Measurements from ENCODE around the gene PLPP4.
"Not testable (repeated sequence)": the region's sequence is repeated elsewhere in the genome, so short reads cannot be mapped to it uniquely, and the experiment has no call there.

Gene PLPP4

DNA sequence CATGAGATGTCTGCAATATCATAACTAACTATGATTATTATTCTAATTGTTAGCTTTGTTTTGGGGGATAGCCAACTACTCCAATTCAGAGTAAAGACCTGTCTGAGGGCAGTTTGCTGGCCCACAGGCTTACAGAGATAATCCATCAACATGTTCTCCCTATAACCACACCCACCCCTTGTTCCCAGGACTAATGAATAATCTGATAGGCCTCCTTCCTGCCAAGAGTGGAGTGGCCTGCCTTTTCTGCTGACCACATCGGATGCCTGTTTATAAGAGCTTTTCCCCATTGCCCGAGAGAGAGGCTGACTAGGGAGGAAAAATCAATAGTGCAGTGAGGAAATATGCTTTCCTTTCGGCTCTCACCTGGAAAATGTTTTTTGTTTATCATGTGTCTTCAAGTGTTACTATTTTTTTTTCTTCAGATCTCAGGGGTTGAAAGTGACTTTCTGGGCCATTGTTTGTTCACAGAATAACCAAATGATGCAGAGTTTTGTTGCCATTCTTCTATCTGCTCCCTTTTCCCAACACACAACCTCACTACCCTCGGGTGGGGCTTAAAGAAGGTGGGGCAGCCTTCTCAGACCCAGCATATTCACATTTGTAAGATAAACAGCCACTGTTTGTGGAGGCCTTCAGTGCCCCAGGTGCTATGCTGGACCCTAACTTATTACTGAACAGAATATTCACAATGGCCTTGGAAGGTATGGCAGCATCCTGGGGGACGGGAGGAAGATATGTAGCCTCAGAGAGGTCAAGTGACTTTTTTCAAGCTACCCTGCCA lies 38.4 kb downstream of the PLPP4 start:
- Histone ChIP-seq H3K9me3 (ENCODE audit: control insufficient read depth, insufficient read depth, low read length) (no peaks in the 10 kb centered on the region), H4K20me1 (ENCODE audit: control insufficient read depth, insufficient read depth, low read depth, low read length) (no peaks in the 10 kb centered on the region), H3K27me3 (ENCODE audit: control insufficient read depth, low read length) (no peaks in the 10 kb centered on the region; the same call in 1 of the 2 replicates), H3K79me2 (ENCODE audit: control insufficient read depth, low read length) (no peaks in the 10 kb centered on the region), H3K36me3 (ENCODE audit: control insufficient read depth, low read length) (no peaks in the 10 kb centered on the region), H3K4me3 (ENCODE audit: low read length) (no peak overlapping the region), H3K9me2 (replicated peaks; ENCODE audit: control insufficient read depth, low read length) (no peaks in the 10 kb centered on the region), H3K27ac (ENCODE audit: low read depth, low read length) (no peak overlapping the region), H3K4me2 (ENCODE audit: low read length) (no peak overlapping the region), H3K4me1 (ENCODE audit: control insufficient read depth, low read length) (no peaks in the 10 kb centered on the region), H3F3A (ENCODE audit: control insufficient read depth, insufficient read depth) (no peaks in the 10 kb centered on the region)
- TF ChIP-seq, protein P1, sequence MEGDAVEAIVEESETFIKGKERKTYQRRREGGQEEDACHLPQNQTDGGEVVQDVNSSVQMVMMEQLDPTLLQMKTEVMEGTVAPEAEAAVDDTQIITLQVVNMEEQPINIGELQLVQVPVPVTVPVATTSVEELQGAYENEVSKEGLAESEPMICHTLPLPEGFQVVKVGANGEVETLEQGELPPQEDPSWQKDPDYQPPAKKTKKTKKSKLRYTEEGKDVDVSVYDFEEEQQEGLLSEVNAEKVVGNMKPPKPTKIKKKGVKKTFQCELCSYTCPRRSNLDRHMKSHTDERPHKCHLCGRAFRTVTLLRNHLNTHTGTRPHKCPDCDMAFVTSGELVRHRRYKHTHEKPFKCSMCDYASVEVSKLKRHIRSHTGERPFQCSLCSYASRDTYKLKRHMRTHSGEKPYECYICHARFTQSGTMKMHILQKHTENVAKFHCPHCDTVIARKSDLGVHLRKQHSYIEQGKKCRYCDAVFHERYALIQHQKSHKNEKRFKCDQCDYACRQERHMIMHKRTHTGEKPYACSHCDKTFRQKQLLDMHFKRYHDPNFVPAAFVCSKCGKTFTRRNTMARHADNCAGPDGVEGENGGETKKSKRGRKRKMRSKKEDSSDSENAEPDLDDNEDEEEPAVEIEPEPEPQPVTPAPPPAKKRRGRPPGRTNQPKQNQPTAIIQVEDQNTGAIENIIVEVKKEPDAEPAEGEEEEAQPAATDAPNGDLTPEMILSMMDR (IDR thresholded peaks at IDR 0.05; ENCODE audit: low read depth, low read length, poor library complexity, severe bottlenecking), result no peak
- TF ChIP-seq EZH2phosphoT487 (IDR thresholded peaks at IDR 0.05; ENCODE audit: borderline replicate concordance, low read length), result no peak

DNA sequence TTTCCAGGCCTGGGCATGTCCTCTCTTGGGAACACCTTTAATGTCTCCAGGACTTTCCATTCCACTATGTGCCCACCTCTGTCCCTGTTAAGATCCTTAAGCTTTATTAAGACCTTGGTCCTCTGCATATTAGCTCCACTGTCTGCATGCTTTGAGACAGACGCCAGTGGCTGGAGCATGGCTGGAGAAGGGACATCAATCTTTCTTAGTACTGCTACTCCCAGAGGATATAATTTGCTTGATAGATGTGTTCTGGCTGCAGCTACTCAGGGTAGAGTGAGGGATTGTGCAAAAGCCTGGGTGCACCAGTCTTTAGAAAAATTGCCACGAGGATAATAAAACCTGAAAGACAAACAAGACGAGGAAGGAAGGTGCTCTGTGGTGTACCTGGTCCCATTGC lies 42.9 kb downstream of the PLPP4 start:
- Histone ChIP-seq H3K79me2 (ENCODE audit: control insufficient read depth, low read length) (no peaks in the 10 kb centered on the region), H3K4me2 (ENCODE audit: low read length) (no peak overlapping the region), H3F3A (ENCODE audit: control insufficient read depth, insufficient read depth) (no peaks in the 10 kb centered on the region), H3K4me1 (ENCODE audit: control insufficient read depth, low read length) (peaks cover 13% of the 10 kb centered on the region), H3K9me2 (replicated peaks; ENCODE audit: control insufficient read depth, low read length) (no peaks in the 10 kb centered on the region), H4K20me1 (ENCODE audit: control insufficient read depth, insufficient read depth, low read depth, low read length) (no peaks in the 10 kb centered on the region), H3K4me3 (ENCODE audit: low read length) (no peak overlapping the region), H3K36me3 (ENCODE audit: control insufficient read depth, low read length) (no peaks in the 10 kb centered on the region), H3K27me3 (ENCODE audit: control insufficient read depth, low read length) (no peaks in the 10 kb centered on the region), H3K27ac (ENCODE audit: low read depth, low read length) (no peak overlapping the region), H3K9me3 (ENCODE audit: control insufficient read depth, insufficient read depth, low read length) (peaks cover under 1% of the 10 kb centered on the region; the same call in 1 of the 2 replicates)
- TF ChIP-seq, protein P1 (IDR thresholded peaks at IDR 0.05; ENCODE audit: low read depth, low read length, poor library complexity, severe bottlenecking), result no peak
- no peak for TF ChIP-seq EZH2phosphoT487 (IDR thresholded peaks at IDR 0.05; ENCODE audit: borderline replicate concordance, low read length)

DNA sequence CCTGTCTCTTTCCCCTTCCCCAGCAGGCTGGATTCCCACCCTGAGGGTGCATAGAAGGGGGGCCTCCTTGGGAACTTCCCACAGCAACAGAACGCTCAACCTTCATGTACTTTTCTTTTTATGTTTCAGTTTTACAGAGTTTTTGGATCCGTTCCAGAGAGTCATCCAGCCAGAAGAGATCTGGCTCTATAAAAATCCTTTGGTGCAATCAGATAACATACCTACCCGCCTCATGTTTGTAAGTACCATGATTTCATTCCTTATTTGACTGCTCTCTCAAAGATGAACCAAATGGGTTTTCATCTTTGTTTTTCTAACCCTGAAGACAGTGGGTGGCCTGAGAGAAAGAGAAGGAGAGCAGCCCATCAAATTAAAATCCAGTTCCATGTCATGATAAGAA lies 46.7 kb downstream of the PLPP4 start:
- Histone ChIP-seq H3K27ac (ENCODE audit: low read depth, low read length) (no peak overlapping the region), H4K20me1 (ENCODE audit: control insufficient read depth, insufficient read depth, low read depth, low read length) (no peaks in the 10 kb centered on the region), H3K9me3 (ENCODE audit: control insufficient read depth, insufficient read depth, low read length) (peaks cover 3% of the 10 kb centered on the region; the same call in 1 of the 2 replicates), H3K4me2 (ENCODE audit: low read length) (no peak overlapping the region), H3K79me2 (ENCODE audit: control insufficient read depth, low read length) (no peaks in the 10 kb centered on the region), H3K9me2 (replicated peaks; ENCODE audit: control insufficient read depth, low read length) (no peaks in the 10 kb centered on the region), H3K36me3 (ENCODE audit: control insufficient read depth, low read length) (no peaks in the 10 kb centered on the region), H3F3A (ENCODE audit: control insufficient read depth, insufficient read depth) (no peaks in the 10 kb centered on the region), H3K4me3 (ENCODE audit: low read length) (no peak overlapping the region), H3K4me1 (ENCODE audit: control insufficient read depth, low read length) (peaks cover 13% of the 10 kb centered on the region), H3K27me3 (ENCODE audit: control insufficient read depth, low read length) (no peaks in the 10 kb centered on the region)
- TF ChIP-seq EZH2phosphoT487 (IDR thresholded peaks at IDR 0.05; ENCODE audit: borderline replicate concordance, low read length), result no peak
- TF ChIP-seq, protein P1 (IDR thresholded peaks at IDR 0.05; ENCODE audit: low read depth, low read length, poor library complexity, severe bottlenecking), result no peak

DNA sequence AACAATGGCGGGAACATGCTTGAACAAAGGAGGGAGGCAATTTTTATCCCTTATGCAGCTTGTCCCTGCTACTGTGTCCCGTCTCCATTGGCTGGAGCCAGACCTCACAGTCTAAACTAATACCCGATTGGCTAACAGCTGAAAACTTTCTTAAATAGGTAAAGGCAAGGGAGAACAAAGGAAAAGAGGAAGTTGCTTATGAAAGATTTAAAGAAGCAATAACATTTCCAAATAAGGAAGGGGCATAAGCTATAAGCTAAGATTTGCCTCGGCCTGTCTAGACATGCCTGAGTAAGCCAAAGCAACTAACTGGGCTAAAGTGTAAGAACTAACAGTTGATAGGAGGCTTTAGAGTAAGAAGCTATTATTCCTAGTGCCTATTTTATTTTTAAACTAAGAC lies 47.2 kb downstream of the PLPP4 start:
- peaks cover 13% of the 10 kb centered on the region for H3K4me1 ChIP-seq (ENCODE audit: control insufficient read depth, low read length)
- H3K36me3 ChIP-seq (ENCODE audit: control insufficient read depth, low read length); H3K79me2 ChIP-seq (ENCODE audit: control insufficient read depth, low read length); H3F3A ChIP-seq (ENCODE audit: control insufficient read depth, insufficient read depth); H3K9me3 ChIP-seq (ENCODE audit: control insufficient read depth, insufficient read depth, low read length); H3K27me3 ChIP-seq (ENCODE audit: control insufficient read depth, low read length); H4K20me1 ChIP-seq (ENCODE audit: control insufficient read depth, insufficient read depth, low read depth, low read length); H3K4me3 ChIP-seq (ENCODE audit: low read length); H3K27ac ChIP-seq (ENCODE audit: low read depth, low read length); H3K9me2 ChIP-seq (replicated peaks; ENCODE audit: control insufficient read depth, low read length): not testable (repeated sequence)
- H3K4me2 ChIP-seq (ENCODE audit: low read length), result peak overlapping the region; percentile 21; the same call in 1 of the 2 replicates
